Coronary artery (tissue), 2 donors: Measurements from ENCODE around the gene ADAMTS12.
A peak's percentile ranks its signal among the peaks of the same experiment; 100 is the strongest.
"Not testable (repeated sequence)": the region's sequence is repeated elsewhere in the genome, so short reads cannot be mapped to it uniquely, and the experiment has no call there.

ENCODE experiments used
- DNase-seq: peaks from one replicate; pipeline ENCODE4 v3.0.0-alpha.2; 2017; ENCODE audit warnings: low spot score
- H3K27ac ChIP-seq, 2 donors: fragments of 200-600 bp; sonication (generic); one replicate each; pipeline ENCODE4 v1.5.1; 2016 to 2019
- H3K4me3 ChIP-seq: fragments of 200-600 bp; sonication (generic); 2 replicates; pipeline ENCODE4 v1.5.1; 2016; ENCODE audit warnings: mild to moderate bottlenecking, moderate library complexity
- CTCF ChIP-seq: fragments of 200-600 bp; sonication (generic); IDR thresholded peaks from one replicate; pipeline ENCODE4 v1.5.1; 2019; ENCODE audit warnings: antibody characterized with exemption

Gene ADAMTS12

DNA sequence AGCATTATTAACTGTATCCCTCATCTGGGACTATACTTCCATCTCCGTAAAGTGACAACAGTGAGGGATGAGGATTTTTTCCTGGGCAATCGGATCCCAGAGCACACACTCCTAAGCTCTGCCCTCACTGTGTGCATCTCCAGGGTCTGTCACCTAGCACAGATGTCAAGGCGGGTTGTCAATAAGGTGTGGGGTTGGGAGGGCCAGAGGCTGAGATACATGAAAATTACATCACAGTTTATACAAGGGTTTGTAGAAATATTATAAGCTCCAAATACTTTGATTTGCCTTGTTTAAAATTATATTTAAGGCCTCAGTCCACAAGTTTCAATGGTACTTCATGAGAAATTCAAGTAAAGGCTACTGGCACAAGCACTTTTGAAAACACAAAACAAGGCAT, 4.5 kb downstream of the ADAMTS12 start:
- H3K4me3 ChIP-seq: peak overlapping the region; percentile 7
- DNase-seq: no peak
- TF ChIP-seq CTCF: no peak
- no peak overlapping the region for H3K27ac ChIP-seq

DNA sequence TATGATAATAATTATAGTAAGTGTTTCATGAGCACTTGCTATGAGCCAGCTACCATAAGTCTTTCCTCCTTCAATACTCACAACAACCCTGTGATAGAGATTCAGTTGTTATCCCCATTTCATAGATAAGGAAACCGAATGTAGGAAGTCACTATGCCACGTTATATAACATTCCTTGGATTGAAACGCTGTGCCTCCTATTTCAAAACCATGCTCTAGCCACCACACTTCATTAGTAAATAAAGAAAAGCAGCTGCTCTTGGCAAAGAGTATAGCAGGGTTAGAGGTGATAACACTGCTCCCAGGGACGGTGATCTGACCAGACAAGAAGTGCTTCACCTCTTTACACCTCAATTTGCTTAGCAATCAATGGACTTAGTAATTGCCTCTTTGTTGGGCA, 5.5 kb downstream of the ADAMTS12 start:
- Histone ChIP-seq H3K4me3 (peak overlapping the region; percentile 13), H3K27ac (no peak overlapping the region)
- DNase-seq: no peak
- no peak for TF ChIP-seq CTCF

DNA sequence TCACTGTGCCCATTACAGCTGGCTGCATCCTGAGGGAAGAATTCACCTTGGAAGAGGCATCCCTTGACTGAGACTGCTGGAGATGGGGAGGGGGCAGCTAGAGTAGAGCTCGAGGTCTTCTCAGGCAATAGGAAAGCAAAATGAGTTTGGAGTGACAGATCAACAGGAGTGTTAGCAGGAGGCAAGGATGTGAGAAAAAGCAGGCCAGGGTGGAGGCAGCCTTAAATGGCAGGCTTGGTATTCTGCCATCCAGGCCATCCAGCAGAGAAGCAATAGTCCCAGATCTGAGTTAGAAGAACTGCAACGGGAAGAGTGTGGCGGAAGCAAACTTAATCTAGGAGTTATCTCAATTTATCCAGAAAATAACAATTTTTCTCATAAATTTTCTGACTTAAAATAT, 6.1 kb downstream of the ADAMTS12 start:
- DNase-seq: no peak
- Histone ChIP-seq H3K4me3 (no peak overlapping the region), H3K27ac (no peak overlapping the region)
- TF ChIP-seq CTCF: no peak

GRCh38 chr5:33883482-33883881, 8.3 kb downstream of the ADAMTS12 start:
- H3K27ac ChIP-seq: no peak overlapping the region
- no peak for TF ChIP-seq CTCF
- no peak for DNase-seq
- no peak overlapping the region for H3K4me3 ChIP-seq

DNA sequence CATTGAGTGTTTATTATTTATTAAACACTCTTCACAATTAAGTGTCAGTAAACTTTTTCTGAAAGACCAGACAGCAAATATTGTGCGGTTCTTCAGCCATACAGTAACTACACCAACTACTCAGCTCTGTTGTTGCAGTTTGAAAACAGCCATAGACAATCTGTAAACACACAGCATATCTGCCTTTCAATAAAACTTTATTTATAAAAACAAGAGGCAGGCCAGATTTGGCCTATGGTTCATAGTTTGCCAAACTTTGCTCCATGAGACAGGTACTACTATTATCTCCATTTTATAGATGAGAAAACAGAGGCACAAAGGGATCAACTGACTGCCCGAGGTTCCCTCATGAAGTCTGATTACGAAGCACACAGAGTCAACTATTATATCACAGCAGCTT, 11.5 kb downstream of the ADAMTS12 start:
- Histone ChIP-seq H3K27ac (no peak overlapping the region), H3K4me3 (no peak overlapping the region)
- DNase-seq: no peak
- TF ChIP-seq CTCF: no peak

GRCh38 chr5:33877449-33877848, 14.3 kb downstream of the ADAMTS12 start:
- DNase-seq: no peak
- peak overlapping the region in 1 of 2 donors; percentile 31 for H3K27ac ChIP-seq
- no peak for TF ChIP-seq CTCF
- H3K4me3 ChIP-seq: peak overlapping the region; percentile 40

- TF ChIP-seq CTCF: no peak
- DNase-seq: no peak
- Histone ChIP-seq H3K27ac (no peak overlapping the region), H3K4me3 (no peak overlapping the region)
Measured at GRCh38 chr5:33867241-33867640, 24.5 kb downstream of the ADAMTS12 start.

DNA sequence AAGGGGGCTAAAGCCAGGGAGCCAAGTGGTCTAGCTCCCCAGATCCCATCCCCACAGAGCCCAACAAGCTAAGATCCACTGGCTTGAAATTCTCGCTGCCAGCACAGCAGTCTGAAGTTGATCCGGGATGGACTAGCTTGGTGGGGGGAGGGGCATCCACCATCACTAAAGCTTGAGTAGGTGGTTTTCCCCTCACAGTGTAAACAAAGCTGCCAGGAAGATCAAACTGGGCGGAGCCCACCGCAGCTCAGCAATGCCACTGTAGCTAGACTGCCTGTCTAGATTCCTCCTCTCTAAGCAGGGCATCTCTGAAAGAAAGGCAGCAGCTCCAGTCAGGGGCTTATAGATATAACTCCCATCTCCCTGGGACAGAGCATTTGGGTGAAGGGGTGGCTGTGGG, 32.6 kb downstream of the ADAMTS12 start:
- not testable (repeated sequence) for H3K4me3 ChIP-seq, DNase-seq
- H3K27ac ChIP-seq: peak overlapping the region in 1 of 2 donors; percentile 8
